GM18909 (cell line): ENCODE data around the gene TTC34.

ENCODE experiments used
- ATAC-seq: cut with Tn5 transposase; IDR thresholded peaks from one replicate; pipeline ENCODE4 v1.9.1; 2021; ENCODE audit warnings: mild to moderate bottlenecking; ENCODE audit not compliant: unreplicated experiment, poor library complexity

The TTC34 gene

DNA sequence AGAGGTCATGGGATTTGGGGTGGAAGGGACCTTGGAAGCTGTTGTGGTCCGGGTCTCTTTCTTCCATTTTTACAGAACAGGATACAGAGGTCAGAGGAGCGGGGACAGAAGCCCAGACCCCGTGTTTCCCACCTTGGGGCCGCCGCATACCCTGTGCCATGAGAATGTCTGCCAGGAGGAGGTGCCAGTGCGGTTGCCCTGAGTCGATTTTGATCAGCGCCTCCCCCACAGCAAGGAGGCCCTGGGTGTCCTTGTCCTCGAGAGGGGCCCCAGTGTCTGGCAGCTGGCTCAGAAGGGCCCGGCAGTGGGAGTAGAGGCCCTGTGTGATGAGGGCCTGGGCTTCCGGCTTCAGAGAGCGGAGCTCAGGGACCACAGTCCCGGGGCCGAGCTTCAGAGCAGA lies 156.3 kb downstream of the TTC34 start:
- no peak for ATAC-seq

DNA sequence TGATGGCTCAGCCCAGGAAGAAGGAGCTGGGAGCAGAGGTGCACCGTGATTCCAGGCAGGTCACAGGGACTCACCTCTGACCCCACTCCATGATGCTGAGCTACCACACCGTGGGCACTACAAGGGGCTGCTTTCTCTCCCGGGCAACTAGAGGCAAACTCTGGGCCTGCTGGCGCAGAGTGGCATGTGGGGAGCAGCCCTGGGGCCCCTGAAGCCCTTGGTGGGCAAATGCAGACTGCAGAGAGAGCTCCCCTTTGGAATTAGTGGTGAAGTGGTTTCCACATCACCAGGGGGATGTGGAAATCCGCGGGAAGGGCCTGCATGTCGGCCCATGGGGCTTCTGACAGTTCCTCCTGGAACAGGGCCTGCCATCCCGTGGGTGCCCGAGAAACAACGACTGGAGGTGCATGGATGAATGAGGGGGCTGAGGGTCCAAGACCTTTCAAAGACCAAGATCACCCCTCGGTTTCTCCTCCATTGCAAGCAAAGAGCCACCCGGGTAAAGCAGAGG lies 156.8 kb downstream of the TTC34 start:
- ATAC-seq, result no peak

DNA sequence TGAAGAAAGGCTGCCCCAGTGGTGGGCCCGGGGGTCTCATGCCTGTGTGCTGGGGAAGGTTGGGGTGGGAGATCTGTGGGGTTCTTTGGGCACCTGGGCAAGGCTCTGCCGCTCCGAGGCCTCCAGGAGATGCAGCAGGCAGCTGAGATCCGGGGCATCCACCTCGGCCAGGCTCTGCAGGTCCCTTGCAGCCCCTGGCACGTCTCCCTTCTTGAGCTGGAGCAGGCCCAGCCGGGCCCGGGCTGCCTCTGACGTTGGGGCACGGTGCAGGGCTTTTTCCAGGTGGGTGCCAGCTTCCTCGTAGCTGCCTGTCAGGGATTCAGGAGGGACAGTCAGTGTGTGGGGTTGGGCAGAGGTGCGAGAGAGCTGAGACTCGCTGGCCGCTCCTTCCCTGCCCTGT lies 157.3 kb downstream of the TTC34 start:
- no peak for ATAC-seq

DNA sequence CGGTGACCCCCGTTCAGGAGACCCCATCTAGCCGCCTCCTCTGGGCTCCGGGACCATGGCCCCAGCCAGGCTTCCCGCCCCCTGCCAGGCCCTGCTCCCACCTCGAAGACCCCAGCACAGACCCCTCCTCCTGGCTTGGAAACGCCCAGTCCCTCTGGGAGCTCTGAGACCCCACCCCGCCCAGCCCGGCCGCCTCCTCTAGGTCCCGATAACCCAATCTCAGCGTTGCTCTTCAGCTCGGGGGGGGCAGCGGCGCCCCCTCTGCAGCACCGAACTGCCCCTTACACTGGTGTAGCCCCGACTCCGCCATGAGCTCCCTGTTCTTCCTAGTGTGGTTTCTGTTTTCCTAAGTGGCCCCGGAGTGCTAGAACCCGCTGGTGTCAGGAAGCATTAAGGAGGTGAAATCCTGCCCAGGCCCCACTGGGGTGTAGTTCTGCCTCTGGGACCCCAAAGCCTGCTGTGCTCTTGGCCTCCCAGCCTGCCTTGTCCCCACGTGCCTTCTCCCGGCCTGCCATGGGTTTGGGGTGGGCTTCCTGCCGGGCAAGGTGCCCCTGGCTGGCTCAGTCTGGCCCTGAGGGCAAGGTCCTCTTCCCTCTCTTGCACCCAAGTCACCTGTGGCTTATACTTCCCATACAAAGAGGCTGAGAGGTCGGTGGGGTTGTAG lies 157.9 kb downstream of the TTC34 start:
- ATAC-seq, result no peak

DNA sequence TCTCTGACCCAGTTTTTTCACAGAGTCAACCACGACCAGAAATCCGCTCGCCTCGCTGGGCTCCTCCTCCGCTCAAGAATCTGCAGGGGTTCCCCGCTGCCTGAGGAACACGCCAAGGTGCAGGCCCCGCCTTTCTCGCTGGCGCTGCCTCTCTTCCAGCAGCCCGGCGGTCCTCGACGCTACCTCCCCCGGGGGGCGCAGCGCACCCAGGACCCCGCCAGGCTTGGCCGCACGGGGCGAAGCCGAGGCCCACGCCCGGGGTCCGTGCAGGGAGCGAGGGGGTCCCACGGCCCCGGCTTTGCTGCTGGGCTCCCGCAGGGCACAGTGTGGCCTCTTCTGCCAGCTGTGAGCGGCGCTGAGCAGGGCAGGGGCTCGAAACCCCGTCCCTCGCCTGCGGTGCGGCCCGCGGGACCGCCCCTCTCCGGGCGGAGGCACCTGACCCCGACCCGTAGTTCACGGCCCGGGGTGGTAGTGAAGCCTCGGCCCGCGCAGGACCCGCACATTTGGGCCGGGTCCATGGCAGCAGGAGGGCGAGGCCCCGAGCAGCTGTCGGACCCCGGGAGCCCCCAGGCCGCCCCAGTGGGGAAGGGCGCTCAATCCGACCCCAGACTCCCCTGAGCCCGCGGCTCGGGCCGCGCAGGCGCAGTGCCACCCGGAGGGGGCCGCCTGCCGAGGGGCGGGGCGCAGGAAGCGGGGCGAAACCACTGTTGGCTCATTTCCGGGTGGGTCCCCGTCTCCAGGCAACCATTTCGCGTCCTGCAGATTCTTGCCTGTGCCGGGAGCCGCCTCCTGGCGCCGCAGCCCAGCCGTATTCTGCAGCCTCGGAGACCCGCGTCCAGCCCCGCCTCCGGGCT lies 158.7 kb downstream of the TTC34 start:
- peak; percentile 84 for ATAC-seq

DNA sequence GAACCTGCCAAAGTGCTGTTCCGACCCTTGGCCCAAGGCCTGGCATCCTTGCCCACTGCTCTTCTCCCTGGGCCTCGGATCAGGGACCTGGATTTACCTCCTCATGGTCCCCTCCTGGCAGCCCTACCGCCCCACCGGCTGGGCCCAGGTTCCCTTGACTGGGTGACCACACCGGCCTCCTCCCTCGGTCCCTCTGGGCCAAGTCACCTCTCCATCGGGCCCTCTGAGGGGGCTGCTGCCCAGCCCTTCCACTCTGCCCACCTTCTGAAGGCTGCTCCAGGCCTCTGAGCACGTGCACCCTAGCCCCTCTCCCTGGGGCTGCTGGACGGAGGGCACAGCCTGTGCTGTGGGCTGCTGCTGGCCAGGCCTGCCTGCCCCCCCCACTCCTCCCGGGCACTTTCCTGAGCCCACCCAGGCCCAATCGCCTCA lies 159.3 kb downstream of the TTC34 start:
- ATAC-seq, result peak; percentile 4

DNA sequence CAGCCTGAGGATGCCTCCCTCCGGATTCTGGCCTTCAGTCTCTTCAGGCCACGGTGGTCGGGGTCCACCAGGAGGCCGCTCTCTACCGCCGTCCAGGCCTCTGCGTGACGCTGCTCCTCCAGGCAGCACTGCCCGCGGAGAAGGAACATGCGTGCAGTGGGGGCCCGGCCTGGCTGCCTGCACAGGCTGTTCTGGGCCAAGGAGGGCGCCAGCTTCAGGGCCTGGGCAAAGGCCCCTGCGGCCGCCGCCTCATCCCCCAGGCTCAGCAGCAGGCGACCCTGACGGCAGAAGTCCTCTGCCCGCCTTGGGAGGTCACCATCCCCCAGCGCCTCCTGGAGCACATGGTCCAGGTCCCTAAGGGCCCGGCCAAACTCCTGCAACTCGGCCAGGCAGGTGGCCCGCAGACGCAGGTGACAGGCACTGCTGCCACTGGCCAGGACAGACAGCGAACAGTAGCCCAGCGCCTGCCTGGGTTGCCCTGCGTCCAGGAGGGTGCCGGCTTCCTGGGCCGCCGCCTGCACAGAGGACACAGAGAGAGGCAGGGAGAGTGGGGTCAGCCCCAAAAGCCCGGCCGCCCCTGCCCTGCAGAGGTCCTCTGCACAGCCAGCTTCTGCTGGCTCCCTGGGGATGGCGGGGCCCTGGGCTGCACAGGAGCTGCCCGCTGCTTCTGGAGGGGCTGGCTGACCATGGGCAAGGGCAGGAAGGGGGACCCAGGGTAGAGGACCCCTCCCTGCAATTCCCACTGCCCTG lies 159.9 kb downstream of the TTC34 start:
- no peak for ATAC-seq

DNA sequence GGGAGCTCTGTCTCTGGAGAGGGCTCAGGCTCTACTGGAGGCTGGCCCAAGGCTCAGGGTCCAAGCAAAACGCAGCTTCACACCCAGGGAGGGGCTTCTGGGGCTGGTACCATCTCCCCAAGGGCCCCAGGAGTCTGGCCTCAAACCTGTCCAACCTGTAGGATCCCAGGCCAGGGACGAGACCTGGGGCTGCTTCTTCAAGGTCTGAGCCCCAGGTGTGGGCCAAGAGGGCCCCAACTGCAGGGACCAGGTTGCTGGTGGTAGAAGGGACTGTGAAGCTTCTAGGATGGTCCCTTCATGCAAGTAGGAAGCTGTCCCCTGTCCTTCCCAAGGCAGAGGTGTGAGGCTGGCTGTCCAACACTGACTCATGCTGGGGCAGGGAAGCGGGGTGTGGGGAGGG lies 160.9 kb downstream of the TTC34 start:
- ATAC-seq, result no peak

DNA sequence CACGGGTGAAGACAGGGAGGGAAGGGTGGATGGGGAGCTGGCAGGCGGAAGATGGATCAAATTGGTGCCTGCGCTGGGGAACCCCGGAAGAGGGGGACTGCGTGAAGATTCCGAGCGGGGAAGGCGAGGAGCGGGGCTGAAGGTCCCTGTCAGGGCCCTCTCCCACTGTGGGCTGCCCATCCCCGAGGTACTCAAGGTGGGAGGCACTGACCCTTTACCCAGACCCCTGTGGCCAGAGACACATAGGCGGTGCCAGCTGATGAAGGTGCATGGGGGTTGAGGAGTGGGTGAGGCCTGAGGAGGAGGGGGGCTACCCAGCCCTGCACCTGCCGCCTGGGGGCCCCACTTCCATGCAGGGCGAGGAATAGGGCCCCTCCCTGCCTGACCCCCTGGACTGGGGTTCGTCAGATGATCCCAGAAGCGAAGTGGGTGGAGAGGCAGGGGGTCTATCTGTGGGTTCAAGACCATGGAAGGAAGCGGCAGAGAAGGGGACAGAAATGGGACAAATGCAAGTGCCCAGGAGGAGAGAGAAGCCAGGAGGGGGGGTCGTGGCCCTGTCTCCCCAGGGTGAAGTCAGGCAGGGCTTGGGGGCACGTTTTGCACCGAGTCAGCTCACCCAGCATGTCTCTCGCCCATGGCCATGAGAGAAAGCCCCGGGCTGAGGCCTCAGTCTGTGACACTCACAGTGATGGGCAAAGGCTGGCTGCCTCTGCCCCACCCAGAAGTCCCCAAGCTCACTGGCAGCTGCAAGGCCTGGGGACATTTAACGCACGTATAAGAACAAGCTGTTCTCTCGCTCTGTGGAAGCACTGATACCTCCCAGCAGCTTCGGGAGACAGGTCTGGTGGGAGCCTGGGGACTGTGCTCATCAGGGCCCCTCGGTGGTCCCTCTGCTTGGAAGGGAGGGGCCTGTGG lies 161.6 kb downstream of the TTC34 start:
- ATAC-seq, result no peak

DNA sequence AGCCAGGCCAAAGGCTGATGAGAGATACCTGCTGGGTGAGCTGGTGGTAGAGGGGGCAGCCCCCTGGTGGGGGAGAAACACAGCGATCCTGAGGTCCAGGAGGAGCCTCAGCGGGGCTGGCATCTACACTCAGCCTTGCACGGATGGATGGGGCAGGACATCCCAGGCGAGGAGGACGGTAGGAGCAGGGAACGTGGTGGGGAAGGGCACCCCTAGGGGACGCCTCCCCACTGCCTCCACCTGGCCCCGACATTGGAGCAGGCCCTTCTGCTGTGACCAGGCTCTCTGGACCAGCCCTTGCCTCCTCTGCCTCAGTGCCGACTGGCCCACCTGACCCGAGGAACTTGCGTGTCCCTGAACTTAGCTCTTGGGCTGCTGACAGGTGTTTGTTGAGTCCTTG lies 162.3 kb downstream of the TTC34 start:
- no peak for ATAC-seq

DNA sequence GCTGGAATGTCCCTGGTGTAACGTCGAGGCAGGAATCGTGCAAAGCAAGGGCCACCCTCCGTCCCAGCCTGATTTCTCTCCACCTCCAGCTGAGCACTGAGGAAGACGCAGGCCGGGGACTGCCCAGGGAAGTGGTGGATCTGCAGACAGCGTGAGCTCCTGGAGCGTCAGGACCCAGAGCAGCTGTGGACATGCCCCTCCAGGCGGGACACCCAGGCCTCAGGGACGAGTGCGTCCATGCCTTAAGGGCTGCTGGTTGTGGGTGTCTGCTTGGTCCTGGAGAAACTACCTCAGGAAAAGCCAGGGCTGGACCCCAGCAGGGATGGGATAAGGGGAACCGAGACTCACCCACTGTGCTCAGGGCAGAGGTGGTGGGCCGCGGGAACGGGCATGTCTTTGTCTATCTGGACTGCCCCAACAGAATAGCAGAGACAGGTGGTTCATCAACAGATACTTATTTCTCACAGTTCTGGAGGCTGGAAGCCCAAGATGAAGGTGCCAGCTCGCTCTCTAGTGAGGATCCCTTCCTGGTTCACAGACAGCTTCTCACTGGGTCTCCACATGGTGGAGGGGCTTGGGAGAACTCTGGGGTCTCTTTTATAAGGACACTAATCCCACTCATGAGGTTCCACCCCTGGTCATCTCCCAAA lies 162.9 kb downstream of the TTC34 start:
- ATAC-seq, result no peak

DNA sequence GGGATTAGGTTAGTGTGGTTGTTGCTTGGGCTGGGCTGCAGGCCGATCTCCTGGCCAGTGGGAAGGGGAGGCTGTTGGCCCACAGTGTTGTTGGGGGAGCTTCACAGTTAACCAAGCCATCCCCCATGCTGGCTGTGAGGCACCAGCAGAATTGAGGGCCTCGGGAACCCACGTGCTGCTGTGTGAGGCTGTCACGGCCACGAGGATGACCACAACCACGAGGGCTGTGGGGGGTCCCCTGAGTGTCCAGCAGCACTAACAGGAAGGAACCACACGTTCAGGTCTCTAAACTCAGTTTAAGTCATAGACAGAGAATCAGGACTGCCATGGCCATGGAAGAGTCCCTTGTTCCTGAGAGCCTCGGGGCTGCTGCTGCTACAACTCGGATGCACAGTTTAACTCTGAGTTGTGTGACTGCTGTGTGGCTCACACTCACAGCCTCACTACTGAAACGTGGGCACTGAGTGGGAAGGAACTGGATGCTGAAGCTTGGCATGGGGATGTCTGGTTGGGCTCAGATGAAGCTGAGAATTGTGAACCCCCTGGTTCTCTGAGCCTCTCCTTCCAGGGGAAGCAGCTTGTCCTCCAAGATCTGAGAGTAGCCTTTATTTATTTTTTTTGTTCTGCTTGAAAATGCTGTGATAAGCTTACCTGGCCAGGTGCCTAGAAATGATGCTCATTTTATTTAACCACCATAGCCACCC lies 163.9 kb downstream of the TTC34 start:
- ATAC-seq, result no peak

DNA sequence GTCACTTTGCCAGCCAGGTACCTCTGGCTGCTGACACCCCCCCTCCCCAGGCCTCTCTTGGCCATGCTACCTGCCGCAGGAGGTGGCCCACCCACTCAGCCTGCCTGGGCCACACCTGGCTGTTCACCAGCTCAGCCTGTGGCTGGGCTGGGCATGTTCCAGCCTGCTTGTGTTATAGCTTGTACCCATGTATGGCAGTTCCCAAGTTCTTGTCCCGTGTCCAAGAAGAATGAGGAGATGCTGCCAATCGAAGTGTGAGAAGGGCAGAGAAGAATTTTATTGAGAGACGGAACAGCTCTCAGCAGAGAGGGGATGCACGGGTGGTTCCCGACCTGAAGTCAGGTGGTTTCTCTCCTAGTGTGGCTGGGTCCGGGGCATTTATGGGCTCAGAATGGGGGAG lies 164.8 kb downstream of the TTC34 start:
- ATAC-seq, result no peak

DNA sequence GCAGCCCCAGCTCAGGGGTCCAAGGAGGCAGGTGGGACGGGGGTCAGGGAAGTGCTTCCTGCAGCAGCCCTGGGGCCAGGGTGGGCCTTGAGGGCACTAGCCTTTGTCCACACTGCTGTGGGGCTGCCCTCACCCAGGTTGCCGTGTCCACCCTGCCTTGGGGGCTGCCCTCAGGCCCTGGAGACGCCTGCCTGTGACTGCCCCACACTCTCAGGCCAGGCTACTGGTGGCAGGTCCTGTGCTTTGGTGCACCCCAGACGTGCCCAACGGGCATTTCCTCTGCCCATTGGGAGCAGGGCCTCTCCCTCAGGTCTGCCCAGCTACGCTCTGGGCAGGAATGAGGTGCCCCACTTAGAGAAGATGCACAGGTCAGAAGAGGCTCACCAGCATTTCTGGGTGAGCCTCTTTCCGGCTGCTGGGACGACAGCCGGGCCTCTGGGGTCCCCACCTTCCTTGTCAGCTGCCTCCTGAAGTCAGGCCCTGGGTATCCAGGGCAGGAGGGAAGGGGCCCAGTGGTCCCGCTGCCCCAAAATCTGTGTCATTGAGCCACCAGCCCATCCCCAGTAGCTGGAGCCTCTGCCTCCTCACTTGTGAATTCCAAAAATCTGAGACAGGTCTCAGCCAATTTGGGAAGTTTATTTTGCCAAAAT lies 166.0 kb downstream of the TTC34 start:
- ATAC-seq, result no peak

DNA sequence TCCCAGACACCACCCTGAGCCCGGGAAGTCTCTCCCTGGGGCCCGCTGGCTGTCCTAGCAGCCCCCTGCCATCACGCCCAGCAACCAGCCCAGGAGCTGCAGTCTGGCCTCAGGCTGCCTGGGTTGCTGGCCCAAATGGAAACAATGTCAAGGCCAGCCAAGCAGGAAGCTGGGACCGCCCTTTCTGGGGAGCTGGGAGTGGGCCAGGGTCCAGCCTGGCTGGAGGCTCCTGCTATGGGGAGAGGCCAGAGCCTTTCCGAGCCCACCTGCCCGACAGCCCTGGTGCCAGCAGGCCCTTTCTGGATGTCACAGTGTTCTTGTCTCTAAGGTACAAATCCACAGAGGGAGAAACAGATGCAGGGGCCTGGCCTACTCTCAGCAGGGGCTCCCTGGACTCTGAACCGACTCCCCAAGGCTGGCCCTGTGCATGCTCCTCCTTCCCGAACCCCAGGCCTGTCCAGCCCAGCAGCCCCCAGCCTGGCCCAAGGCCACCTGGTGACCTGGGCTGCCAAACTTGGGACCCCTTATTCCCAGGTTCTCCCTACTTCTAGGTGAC lies 167.5 kb downstream of the TTC34 start:
- ATAC-seq, result no peak

DNA sequence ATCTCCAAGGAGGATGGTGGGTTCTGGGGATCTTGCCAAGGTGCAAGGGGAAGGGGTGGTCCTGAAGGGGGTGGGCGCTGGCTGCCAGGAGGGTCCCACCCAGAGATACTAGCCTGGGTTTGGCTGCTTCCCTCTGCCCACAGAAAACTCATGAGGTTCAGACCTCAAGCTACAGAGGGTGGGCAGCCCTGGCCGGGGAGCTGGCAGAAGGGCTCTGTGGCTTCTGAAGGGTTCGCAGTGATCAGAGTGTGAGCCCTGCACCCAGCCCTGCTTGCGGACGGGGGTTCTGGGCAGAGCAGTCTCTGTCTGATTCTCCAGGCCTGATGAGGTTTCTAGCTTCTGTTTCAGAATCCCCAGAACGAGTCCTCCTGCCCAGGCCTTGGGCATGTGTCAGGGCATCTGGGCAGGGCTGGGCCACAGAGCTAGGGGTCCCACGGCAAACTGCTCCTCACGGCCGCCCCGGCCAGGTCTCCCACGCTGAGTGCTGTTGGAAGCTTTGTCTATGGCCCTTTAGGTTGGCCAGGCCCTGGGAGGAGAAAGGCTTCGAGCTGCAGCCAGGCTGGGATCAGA lies 168.0 kb downstream of the TTC34 start:
- ATAC-seq, result no peak

DNA sequence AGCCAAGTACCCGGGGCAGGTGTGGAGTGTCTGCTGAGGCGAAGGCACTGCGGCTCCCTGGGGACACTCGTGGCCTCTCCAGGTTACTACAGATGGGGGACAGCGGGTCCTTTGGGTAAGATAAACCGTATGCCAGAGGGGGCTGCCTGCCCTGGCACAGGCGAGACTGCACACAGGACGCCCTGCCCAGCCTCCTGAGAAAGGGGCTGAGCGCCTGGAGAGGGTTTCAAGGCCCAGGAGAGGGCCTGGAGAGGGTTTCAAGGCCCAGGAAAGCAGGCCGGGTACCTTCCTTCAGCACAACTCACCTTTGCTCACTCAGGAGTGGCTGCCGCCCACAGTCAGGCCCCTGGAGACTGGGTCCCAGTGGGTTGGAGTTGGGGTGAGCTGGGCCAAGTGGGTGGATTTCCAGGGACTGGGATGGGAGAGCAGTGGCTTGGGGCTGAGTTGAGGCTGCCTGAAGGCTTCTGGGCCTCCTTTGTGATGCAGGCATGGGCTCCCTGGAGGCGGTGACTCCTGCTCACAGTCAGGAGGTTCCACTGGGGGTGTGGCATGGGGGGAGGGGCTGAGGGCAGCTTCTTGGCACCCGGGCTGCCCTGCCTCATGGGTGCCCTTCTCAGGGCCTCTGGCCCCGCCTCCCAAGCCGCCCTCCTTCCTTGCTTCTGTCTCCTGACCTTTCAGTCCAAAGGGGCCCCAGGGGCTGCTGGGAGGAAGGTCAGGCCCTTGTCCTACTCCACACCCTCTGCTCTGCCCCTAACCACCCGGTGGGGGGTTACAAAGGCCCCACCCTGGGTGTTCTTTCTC lies 168.7 kb downstream of the TTC34 start, which contains the start of gene MMEL1:
Gene MMEL1, minus strand, starts transcription at position 456 of the 801 bp plus-strand sequence. CDS start 3,532 bp downstream, outside the sequence.
- ATAC-seq, result no peak
